ENCODE results near the gene MAG.

Gene MAG

GRCh38 chr19:35295792-35296462 is 4.0 kb downstream of the MAG start:
- Histone ChIP-seq H3K9ac (ENCODE audit: low read depth, low read length) (no peak overlapping the region), H3K4me3 (ENCODE audit: low read length) (no peak overlapping the region), H3K4me2 (ENCODE audit: low read length) (no peak overlapping the region), H3K27me3 (ENCODE audit: control insufficient read depth, insufficient read depth, low read length) (peaks cover 53% of the 10 kb centered on the region), H3K9me3 (replicated peaks; ENCODE audit: low read length) (no peaks in the 10 kb centered on the region), H3K4me1 (ENCODE audit: control insufficient read depth, insufficient read depth, low read length) (no peaks in the 10 kb centered on the region), H3K36me3 (ENCODE audit: insufficient read depth, low read length) (no peaks in the 10 kb centered on the region)

DNA sequence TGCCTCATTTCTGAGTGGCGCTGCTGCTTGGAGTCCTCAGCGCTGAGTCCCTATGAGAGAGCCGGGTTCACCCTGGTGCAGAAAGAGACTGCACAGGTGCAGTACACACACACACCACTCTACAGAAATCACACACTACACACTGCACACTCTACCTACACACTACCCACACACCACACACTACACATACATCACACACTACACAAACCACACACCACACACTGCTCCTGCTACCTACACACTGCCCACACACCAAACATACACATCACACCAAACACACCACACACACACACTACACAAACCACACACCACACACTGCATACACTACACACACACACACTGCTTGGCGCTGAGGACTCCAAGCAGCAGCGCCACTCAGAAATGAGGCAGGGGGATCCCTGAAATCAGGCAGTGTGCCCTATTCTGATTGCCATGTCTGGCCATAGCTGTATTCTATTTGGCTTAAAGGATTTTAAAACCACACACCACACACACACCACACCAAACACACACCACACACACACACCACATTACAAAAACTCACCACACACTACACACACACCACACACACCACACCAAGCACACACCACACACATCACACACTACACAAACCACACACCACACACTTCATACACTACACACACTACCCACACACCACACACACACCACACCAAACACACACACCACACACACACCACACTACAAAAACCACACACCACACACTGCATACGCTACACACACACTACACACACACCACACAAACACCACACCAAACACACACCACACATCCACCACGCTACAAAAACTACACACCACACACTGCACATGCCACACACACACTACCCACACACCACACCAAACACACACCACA is 4.9 kb downstream of the MAG start:
- no peak overlapping the region for H3K4me2 ChIP-seq (ENCODE audit: low read length)
- H3K36me3 ChIP-seq (ENCODE audit: insufficient read depth, low read length), result no peaks in the 10 kb centered on the region
- H3K4me3 ChIP-seq (ENCODE audit: low read length), result no peak overlapping the region
- H3K27me3 ChIP-seq (ENCODE audit: control insufficient read depth, insufficient read depth, low read length), result peaks cover 44% of the 10 kb centered on the region
- no peak overlapping the region for H3K9ac ChIP-seq (ENCODE audit: low read depth, low read length)
- no peaks in the 10 kb centered on the region for H3K9me3 ChIP-seq (replicated peaks; ENCODE audit: low read length)
- no peaks in the 10 kb centered on the region for H3K4me1 ChIP-seq (ENCODE audit: control insufficient read depth, insufficient read depth, low read length)

DNA sequence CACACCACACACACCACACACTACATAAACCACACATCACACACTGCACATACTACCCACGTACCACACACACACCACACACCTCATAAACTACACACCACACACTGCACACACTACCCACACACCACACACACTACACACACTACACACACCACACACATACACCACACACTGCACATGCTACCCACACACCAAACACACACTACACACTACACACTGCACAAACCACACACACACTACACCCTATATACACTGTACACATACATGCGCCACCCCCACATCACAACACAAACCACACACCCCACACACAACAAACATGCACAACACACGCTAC is 5.5 kb downstream of the MAG start:
- H3K27me3 ChIP-seq (ENCODE audit: control insufficient read depth, insufficient read depth, low read length), result peaks cover 45% of the 10 kb centered on the region
- H3K4me1 ChIP-seq (ENCODE audit: control insufficient read depth, insufficient read depth, low read length), result no peaks in the 10 kb centered on the region
- no peak overlapping the region for H3K9ac ChIP-seq (ENCODE audit: low read depth, low read length)
- no peaks in the 10 kb centered on the region for H3K36me3 ChIP-seq (ENCODE audit: insufficient read depth, low read length)
- no peaks in the 10 kb centered on the region for H3K9me3 ChIP-seq (replicated peaks; ENCODE audit: low read length)
- no peak overlapping the region for H3K4me3 ChIP-seq (ENCODE audit: low read length)
- H3K4me2 ChIP-seq (ENCODE audit: low read length), result no peak overlapping the region

GRCh38 chr19:35297922-35298321 is 6.0 kb downstream of the MAG start:
- no peak overlapping the region for H3K4me3 ChIP-seq (ENCODE audit: low read length)
- H3K36me3 ChIP-seq (ENCODE audit: insufficient read depth, low read length), result no peaks in the 10 kb centered on the region
- H3K9me3 ChIP-seq (replicated peaks; ENCODE audit: low read length), result no peaks in the 10 kb centered on the region
- no peak overlapping the region for H3K4me2 ChIP-seq (ENCODE audit: low read length)
- peaks cover 42% of the 10 kb centered on the region for H3K27me3 ChIP-seq (ENCODE audit: control insufficient read depth, insufficient read depth, low read length)
- no peaks in the 10 kb centered on the region for H3K4me1 ChIP-seq (ENCODE audit: control insufficient read depth, insufficient read depth, low read length)
- no peak overlapping the region for H3K9ac ChIP-seq (ENCODE audit: low read depth, low read length)

- H3K4me2 ChIP-seq (ENCODE audit: low read length), result no peak overlapping the region
- peaks cover 40% of the 10 kb centered on the region for H3K27me3 ChIP-seq (ENCODE audit: control insufficient read depth, insufficient read depth, low read length)
- no peaks in the 10 kb centered on the region for H3K9me3 ChIP-seq (replicated peaks; ENCODE audit: low read length)
- no peak overlapping the region for H3K4me3 ChIP-seq (ENCODE audit: low read length)
- H3K4me1 ChIP-seq (ENCODE audit: control insufficient read depth, insufficient read depth, low read length), result no peaks in the 10 kb centered on the region
- H3K36me3 ChIP-seq (ENCODE audit: insufficient read depth, low read length), result no peaks in the 10 kb centered on the region
- H3K9ac ChIP-seq (ENCODE audit: low read depth, low read length), result no peak overlapping the region
Observed at GRCh38 chr19:35298561-35298972, 6.6 kb downstream of the MAG start.

DNA sequence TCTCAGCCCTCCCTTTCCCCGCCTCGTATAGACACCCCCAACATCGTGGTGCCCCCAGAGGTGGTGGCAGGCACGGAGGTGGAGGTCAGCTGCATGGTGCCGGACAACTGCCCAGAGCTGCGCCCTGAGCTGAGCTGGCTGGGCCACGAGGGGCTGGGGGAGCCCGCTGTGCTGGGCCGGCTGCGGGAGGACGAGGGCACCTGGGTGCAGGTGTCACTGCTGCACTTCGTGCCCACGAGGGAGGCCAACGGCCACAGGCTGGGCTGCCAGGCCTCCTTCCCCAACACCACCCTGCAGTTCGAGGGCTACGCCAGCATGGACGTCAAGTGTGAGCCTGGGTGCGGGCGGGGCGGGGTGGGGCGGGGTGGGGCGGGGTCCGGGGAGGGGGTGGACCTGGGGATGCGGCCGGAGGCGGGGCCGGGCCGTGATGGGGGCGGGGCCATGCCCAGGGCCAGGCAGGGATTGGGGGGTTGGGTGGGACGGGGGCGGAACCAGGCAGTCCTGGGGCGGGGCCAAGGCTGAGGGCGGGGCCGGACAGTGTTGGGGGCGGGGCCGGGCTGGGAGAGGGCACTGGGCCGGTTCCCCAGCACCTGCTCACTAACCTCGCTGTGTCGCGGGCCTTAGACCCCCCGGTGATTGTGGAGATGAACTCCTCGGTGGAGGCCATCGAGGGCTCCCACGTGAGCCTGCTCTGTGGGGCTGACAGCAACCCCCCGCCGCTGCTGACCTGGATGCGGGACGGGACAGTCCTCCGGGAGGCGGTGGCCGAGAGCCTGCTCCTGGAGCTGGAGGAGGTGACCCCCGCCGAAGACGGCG is 7.8 kb downstream of the MAG start:
- no peak overlapping the region for H3K9ac ChIP-seq (ENCODE audit: low read depth, low read length)

GRCh38 chr19:35300339-35300649 is 8.3 kb downstream of the MAG start:
- Histone ChIP-seq H3K9ac (ENCODE audit: low read depth, low read length) (no peak overlapping the region), H3K4me1 (ENCODE audit: control insufficient read depth, insufficient read depth, low read length) (no peaks in the 10 kb centered on the region)

More for the DNA sequence above, 7.8 kb downstream of the MAG start:
- Histone ChIP-seq H3K36me3 (ENCODE audit: insufficient read depth, low read length) (no peaks in the 10 kb centered on the region), H3K4me2 (ENCODE audit: low read length) (no peak overlapping the region), H3K4me3 (ENCODE audit: low read length) (no peak overlapping the region), H3K4me1 (ENCODE audit: control insufficient read depth, insufficient read depth, low read length) (no peaks in the 10 kb centered on the region), H3K27me3 (ENCODE audit: control insufficient read depth, insufficient read depth, low read length) (peaks cover 29% of the 10 kb centered on the region), H3K9me3 (replicated peaks; ENCODE audit: low read length) (no peaks in the 10 kb centered on the region)

GRCh38 chr19:35301961-35302360 is 10.0 kb downstream of the MAG start:
- no peaks in the 10 kb centered on the region for H3K9me3 ChIP-seq (replicated peaks; ENCODE audit: low read length)
- no peak overlapping the region for H3K4me2 ChIP-seq (ENCODE audit: low read length)
- no peaks in the 10 kb centered on the region for H3K36me3 ChIP-seq (ENCODE audit: insufficient read depth, low read length)
- no peaks in the 10 kb centered on the region for H3K4me1 ChIP-seq (ENCODE audit: control insufficient read depth, insufficient read depth, low read length)
- H3K9ac ChIP-seq (ENCODE audit: low read depth, low read length), result no peak overlapping the region
- H3K4me3 ChIP-seq (ENCODE audit: low read length), result no peak overlapping the region
- peaks cover 16% of the 10 kb centered on the region for H3K27me3 ChIP-seq (ENCODE audit: control insufficient read depth, insufficient read depth, low read length)

More at GRCh38 chr19:35300339-35300649, 8.3 kb downstream of the MAG start:
- Histone ChIP-seq H3K9me3 (replicated peaks; ENCODE audit: low read length) (no peaks in the 10 kb centered on the region), H3K36me3 (ENCODE audit: insufficient read depth, low read length) (no peaks in the 10 kb centered on the region), H3K27me3 (ENCODE audit: control insufficient read depth, insufficient read depth, low read length) (peaks cover 24% of the 10 kb centered on the region), H3K4me2 (ENCODE audit: low read length) (no peak overlapping the region), H3K4me3 (ENCODE audit: low read length) (no peak overlapping the region)

DNA sequence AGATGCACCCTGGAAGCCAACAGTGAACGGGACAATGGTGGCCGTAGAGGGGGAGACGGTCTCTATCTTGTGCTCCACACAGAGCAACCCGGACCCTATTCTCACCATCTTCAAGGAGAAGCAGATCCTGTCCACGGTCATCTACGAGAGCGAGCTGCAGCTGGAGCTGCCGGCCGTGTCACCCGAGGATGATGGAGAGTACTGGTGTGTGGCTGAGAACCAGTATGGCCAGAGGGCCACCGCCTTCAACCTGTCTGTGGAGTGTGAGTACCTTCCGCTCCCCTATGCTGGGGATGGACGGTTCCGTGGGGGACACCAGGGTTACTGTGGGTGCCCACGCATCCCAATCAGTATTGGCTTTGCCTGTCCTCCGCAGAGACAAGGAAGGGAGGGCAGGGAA is 10.5 kb downstream of the MAG start:
- Histone ChIP-seq H3K4me2 (ENCODE audit: low read length) (no peak overlapping the region), H3K36me3 (ENCODE audit: insufficient read depth, low read length) (no peaks in the 10 kb centered on the region), H3K27me3 (ENCODE audit: control insufficient read depth, insufficient read depth, low read length) (peaks cover 19% of the 10 kb centered on the region), H3K9ac (ENCODE audit: low read depth, low read length) (no peak overlapping the region), H3K9me3 (replicated peaks; ENCODE audit: low read length) (no peaks in the 10 kb centered on the region), H3K4me3 (ENCODE audit: low read length) (no peak overlapping the region), H3K4me1 (ENCODE audit: control insufficient read depth, insufficient read depth, low read length) (no peaks in the 10 kb centered on the region)

GRCh38 chr19:35303357-35303915 is 11.5 kb downstream of the MAG start:
- Histone ChIP-seq H3K4me2 (ENCODE audit: low read length) (no peak overlapping the region), H3K9me3 (replicated peaks; ENCODE audit: low read length) (no peaks in the 10 kb centered on the region), H3K36me3 (ENCODE audit: insufficient read depth, low read length) (no peaks in the 10 kb centered on the region), H3K27me3 (ENCODE audit: control insufficient read depth, insufficient read depth, low read length) (peaks cover 19% of the 10 kb centered on the region), H3K9ac (ENCODE audit: low read depth, low read length) (no peak overlapping the region), H3K4me1 (ENCODE audit: control insufficient read depth, insufficient read depth, low read length) (no peaks in the 10 kb centered on the region), H3K4me3 (ENCODE audit: low read length) (no peak overlapping the region)

DNA sequence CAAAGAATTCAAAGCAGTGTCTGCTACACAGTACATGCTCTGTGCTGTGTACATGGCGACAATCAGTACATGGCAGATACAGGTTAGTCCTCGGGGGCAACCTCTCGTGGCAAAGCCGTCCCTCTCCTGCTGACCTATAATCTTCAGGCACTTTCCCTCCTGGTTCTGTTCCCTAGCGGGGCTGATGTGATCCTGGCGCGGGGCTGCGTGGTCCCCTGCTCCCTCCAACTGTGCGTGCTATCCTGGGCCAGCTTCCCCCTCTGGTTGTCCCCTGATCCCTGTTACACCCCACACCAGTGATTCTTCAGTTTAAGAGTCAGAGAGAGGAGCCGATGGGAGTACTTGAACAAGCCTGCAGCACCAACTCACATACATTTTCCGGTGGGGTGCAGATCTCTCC is 12.1 kb downstream of the MAG start:
- Histone ChIP-seq H3K36me3 (ENCODE audit: insufficient read depth, low read length) (no peaks in the 10 kb centered on the region), H3K9ac (ENCODE audit: low read depth, low read length) (no peak overlapping the region), H3K27me3 (ENCODE audit: control insufficient read depth, insufficient read depth, low read length) (peaks cover 24% of the 10 kb centered on the region), H3K4me2 (ENCODE audit: low read length) (no peak overlapping the region), H3K4me3 (ENCODE audit: low read length) (no peak overlapping the region), H3K4me1 (ENCODE audit: control insufficient read depth, insufficient read depth, low read length) (no peaks in the 10 kb centered on the region), H3K9me3 (replicated peaks; ENCODE audit: low read length) (no peaks in the 10 kb centered on the region)

All from skeletal muscle satellite cell (primary cell).